Subcutaneous adipose tissue (tissue), 4 donors: ENCODE results near the gene GNLY. TPM values are rescaled to one million over a fixed set of nuclear protein-coding genes. Genes with fewer than 3 reads are reported as not detected.

Source experiments
- CTCF ChIP-seq: fragments of 450-650 bp; IDR thresholded peaks from one replicate; pipeline ENCODE4 v1.5.1; 2016; ENCODE audit warnings: low read depth, mild to moderate bottlenecking, control low read depth, antibody characterized with exemption, moderate library complexity
- total RNA-seq, 4 donors: library from RNA; depleted of rRNA; stranded (reverse); fragments of >200 nt; gene quantifications; one replicate each; pipeline ENCODE4 v1.1.0, GENCODE V29; 2016

Gene GNLY
- total RNA-seq, 4 donors from 2014 or later: 4.6 to 10.0 (median 7.5) TPM

GRCh38 chr2:85718885-85719492, 24.8 kb downstream of the GNLY start:
- TF ChIP-seq CTCF: no peak

GRCh38 chr2:85719609-85720240, 25.6 kb downstream of the GNLY start:
- no peak for TF ChIP-seq CTCF

GRCh38 chr2:85720533-85720932, 26.4 kb downstream of the GNLY start:
- no peak for TF ChIP-seq CTCF

GRCh38 chr2:85721641-85722040, 27.5 kb downstream of the GNLY start:
- TF ChIP-seq CTCF: no peak

GRCh38 chr2:85722519-85722918, 28.4 kb downstream of the GNLY start:
- TF ChIP-seq CTCF: no peak

- TF ChIP-seq CTCF: no peak
Observed at GRCh38 chr2:85723707-85724360, 29.7 kb downstream of the GNLY start.

- no peak for TF ChIP-seq CTCF
Observed at GRCh38 chr2:85724731-85725181, 30.6 kb downstream of the GNLY start.
